ENCODE data around the gene TFAP2D.

Gene TFAP2D

GRCh38 chr6:50713226-50713625 lies at the start of gene TFAP2D:
TSS of gene TFAP2D (plus strand) at chr6:50713526. CDS start at chr6:50714056, 530 bp downstream.
- DNase-seq, result no peak

DNA sequence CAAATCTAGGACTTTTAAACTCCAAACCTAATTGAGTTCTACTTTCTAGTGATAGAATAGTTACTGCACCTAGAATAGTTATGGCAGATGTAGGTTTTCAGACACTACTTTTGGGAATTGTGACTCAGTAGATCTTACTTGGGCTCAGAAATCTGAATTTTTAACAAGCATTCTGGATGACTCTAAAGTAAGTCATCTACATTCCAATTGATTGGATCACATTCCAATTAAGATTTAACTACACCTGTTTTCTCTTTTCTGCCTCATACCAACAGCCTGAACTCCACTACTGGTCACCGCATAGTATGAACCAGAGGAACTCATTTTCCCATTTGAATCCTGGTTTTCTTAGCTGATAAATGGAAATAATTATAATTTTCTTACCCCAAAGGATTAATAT lies 49.5 kb upstream of the TFAP2D start:
- no peak for DNase-seq

DNA sequence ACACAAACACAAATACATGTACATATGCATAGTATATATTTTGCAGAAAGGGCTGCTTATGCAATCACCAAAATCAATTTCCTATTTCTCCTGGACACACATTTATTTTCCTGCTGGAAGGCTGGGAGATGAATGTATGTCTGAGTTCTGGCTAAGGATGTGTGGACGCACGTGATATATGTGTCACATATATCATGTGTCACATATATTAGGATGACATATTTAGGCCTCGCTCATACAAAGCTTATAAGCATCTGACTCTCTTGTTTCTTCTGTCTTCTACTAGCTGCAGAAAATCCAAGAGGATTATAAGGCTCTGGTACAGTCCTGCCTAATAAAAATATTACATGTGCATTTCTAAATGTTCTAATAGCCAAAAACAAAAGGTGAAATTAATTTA lies 47.2 kb upstream of the TFAP2D start:
- DNase-seq, result no peak

DNA sequence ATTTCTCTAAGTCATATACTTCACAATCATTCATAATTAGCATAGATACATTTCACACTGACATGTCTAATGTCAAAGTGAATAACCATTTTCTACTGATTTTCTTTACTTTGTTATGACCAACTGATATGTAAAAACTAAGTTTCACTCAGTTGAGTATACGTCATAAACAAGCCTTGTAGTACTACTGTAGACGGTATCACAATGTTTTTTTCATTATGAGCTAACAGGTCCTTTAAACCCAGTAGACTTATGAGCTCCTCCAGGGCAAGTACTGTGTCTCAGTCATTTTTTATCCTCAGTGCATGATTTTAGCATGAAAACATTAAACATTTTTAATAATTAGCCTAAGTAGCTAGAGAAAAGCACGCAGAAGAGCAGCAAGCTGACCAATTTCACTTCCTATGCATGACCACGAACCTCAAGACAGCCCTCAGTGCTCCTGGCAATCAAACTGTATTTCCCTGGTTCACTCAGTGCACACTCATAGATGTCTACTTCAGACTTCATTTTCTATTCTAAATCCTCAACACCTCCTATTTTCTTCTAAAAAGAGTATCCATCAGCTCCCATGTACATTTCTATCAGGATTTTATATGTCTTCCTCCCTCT lies 32.0 kb upstream of the TFAP2D start:
- DNase-seq, result no peak

DNA sequence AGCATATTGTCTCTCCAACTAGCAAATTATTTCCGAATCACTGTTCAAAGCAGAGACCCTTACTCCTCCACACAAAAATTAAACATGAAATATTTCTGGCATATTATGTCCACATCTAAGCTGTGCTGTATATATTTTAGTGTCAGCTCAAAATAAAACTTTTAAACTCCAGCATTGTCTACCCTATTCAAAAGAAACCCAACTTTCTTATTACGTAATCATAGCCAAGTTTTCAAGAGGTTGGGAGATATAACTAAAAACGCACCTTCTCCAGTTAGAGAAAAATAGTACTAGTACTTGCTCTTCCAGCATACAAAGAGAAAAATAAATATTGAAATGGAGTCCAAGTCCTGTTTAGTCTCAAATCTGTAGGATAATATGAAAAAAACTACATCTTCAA lies 24.1 kb upstream of the TFAP2D start:
- no peak for DNase-seq

GRCh38 chr6:50691814-50692495 lies 21.4 kb upstream of the TFAP2D start:
- DNase-seq, result no peak

GRCh38 chr6:50698546-50698945 lies 14.8 kb upstream of the TFAP2D start:
- DNase-seq, result no peak

- DNase-seq, result no peak
Measured at GRCh38 chr6:50699051-50699775, 14.1 kb upstream of the TFAP2D start.

DNA sequence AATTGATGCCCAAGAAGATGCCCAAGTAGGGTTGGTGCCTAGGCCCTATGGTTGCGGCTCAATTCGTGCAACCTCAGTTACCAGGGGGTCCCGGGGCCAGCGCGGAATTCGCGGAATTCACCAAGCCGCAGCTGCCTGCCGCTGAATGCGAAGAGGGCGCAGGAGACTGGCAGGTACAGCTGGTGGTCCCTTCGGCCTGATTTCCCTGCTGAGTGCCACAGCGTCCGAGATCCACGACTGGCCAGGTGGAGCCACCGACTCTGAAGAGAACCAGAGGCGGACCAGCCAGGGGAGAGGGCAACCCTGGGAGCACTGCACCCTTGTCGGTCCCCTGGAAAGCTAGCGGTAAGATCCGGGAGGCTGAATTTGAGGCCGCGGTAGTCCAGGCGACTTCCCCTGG lies 6.8 kb upstream of the TFAP2D start:
- no peak for DNase-seq

- no peak for DNase-seq
Measured at GRCh38 chr6:50707191-50707590, 6.1 kb upstream of the TFAP2D start.

GRCh38 chr6:50707652-50708300 lies 5.5 kb upstream of the TFAP2D start:
- DNase-seq, result no peak

GRCh38 chr6:50708664-50709365 lies 4.5 kb upstream of the TFAP2D start:
- no peak for DNase-seq

DNA sequence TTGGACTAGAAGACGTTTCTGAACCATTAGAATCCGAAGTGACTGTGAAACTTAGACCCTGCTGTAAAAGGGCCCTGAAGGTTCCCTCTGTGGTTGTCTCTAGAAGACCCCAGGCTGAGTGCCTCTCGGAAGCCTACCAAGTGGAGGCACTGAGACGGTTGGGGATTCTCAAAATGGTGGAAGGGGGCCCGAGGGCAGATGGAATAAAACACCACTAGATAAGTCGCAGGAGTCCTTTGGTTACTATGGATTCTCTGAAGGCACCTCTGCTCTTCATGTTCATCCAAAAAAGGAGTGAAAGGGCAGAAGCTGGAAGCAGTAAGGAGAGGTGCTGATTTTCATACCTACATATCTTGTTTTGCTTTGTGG lies 4.0 kb upstream of the TFAP2D start:
- DNase-seq, result no peak

DNA sequence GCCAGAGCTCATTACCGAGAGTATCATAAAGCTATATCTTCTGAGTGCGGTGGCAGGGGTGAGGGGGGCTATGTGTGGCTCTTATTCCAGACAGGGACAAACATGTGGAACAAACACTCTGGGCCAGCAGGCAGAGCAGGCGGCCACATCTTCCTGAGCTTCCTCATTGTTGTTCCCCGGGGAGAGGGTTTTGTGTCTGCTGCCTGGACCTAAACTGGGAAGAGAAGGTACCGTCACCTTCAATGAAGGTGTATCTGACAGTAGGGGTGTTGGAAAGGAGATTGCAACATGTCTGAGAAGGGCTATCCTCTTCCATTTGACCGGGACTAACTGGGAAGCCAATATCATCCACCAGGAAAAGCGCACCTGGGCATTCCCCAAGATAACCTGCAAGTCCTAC lies 1.6 kb upstream of the TFAP2D start:
- no peak for DNase-seq

DNA sequence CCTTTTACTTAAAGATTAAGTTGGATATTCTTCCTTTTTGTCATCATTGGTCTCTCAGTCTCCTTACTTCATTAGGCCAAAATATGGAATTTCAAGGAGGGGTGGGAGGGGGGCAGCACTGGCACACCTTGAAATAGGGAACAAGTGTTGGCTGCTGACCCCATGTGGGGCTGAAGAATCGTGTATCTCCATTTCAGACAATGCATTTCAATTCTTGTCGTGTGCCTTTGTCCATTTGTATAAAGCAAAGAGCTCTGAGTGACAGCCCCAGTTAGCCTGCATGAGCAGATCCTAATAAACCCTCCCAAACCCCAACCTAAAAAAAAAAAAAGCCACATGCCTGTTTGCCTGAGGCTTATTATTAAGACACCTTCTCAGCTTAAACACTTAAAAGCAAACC lies 1.0 kb upstream of the TFAP2D start:
- DNase-seq, result no peak

DNA sequence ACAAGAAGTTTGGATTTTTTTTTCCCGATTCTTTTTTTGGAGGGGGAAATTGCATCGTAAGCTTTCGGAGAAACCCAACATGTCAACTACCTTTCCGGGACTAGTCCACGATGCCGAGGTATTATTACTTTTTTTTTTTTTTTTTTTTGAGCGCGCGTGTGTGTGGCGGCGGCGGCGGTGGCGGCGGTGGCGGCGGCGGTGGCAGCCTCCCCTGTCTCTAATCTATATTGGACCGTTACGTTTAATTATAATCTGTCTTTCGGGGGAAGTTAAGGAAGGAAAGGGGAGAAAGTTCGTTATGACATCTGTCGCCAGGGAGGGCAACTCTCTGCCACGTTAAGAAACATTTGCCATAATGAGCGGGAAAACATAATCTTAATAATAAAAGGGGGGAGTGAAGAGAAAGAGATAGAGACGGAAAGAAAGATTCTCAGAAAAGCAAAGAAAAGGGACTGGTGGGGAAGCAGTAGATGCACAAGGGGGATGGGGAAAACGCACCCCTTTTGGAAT lies 706 bp downstream of the TFAP2D start:
- DNase-seq, result no peak

- DNase-seq, result no peak
Measured at GRCh38 chr6:50714487-50715379, 1.4 kb downstream of the TFAP2D start.

DNA sequence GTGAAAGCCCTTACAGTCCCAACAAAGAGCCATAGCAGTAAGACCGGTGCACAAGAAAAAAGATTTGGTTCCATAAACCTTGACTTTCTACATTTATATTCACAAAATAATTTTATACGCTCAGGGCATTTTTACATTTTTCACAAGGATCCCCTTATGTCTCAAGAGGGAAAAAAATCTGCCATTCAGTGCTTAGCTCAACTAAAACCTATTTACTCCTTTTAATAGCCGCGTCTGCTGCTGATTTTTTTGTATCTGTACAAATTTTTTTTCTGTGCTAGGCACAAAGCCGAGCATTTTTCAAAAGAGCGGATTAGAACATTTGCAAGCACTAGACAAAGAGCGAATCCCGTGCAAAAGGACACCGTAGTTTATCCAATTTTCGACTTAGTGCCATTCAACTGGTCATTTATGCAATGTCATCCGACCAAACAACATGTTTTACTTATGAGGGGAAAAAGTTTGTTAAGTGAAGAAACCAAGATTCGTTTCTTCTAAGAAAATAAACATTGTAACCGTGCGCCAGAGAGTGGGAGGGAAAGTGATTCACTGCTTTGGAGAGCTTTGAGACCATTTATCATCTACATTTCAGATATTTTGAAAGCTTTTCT lies 3.7 kb downstream of the TFAP2D start:
- DNase-seq, result no peak

- DNase-seq, result no peak
Measured at GRCh38 chr6:50717734-50718457, 4.6 kb downstream of the TFAP2D start.

DNA sequence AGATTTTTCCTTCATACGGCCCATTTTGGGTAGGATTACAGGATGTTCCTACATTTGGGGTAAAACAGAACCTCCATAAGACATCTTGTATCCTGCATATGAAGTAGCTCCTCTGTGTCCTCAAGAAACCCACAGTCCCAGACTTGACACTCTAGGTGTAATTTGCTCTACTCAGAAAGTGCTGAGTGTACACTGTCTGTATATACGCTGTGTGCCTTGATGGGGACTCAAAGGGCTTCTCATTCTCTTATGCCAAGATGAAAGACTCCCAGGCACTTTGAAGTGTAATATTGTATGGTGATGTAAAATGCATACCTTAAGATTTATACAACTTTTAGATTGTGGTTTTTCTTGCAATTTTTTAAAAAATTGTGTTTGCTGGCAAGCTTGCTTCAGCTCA lies 5.2 kb downstream of the TFAP2D start:
- no peak for DNase-seq

DNA sequence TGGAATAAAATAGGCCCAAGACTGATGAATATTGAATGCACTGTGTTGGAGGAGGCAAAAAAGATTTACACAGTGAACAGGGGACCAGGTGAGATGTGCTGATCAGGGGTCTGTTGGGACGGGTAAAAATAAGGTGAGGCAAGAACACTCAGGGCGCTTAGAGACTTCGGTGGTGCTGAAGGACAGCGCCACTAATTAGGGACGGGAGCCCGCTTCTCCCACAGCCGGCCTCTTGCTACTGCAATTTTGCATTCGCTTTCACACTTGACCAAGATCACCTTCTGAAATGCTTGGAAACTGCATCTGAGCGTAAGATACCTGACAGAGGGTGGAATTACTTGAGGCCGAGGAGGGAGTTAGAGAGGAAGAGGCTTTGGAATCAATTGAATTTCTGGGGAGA lies 7.3 kb downstream of the TFAP2D start:
- DNase-seq, result no peak

Data from NCI-H748 treated with DMSO at 0.1 percent for 48 hours (cell line).